Endodermal cell (in vitro differentiated cells): ENCODE data around the gene DICER1. TPM values are rescaled to one million over a fixed set of nuclear protein-coding genes. Genes with fewer than 3 reads are reported as not detected.
A peak's percentile ranks its signal among the peaks of the same experiment; 100 is the strongest.
"Not testable (repeated sequence)": the region's sequence is repeated elsewhere in the genome, so short reads cannot be mapped to it uniquely, and the experiment has no call there.

ENCODE experiments used
- DNase-seq: peaks from one replicate; pipeline ENCODE4 v3.0.0-alpha.2; 2017
- H3K27ac ChIP-seq: 2 replicates; pipeline ENCODE4 v1.5.1; 2013; ENCODE audit warnings: mild to moderate bottlenecking, low read depth, low read length, moderate library complexity
- H3K27me3 ChIP-seq: 2 replicates; pipeline ENCODE4 v1.6.1; 2013; ENCODE audit warnings: mild to moderate bottlenecking, low read length, moderate library complexity; ENCODE audit not compliant: insufficient read depth, control insufficient read depth, poor library complexity, severe bottlenecking
- H3K36me3 ChIP-seq: 2 replicates; pipeline ENCODE4 v1.7.0; 2013; ENCODE audit warnings: mild to moderate bottlenecking, low read length, moderate library complexity; ENCODE audit not compliant: control insufficient read depth, insufficient read depth
- H3K4me1 ChIP-seq: one replicate; pipeline ENCODE4 v1.7.0; 2013; ENCODE audit warnings: low read length; ENCODE audit not compliant: control insufficient read depth, insufficient read depth
- H3K4me3 ChIP-seq: 2 replicates; pipeline ENCODE4 v1.5.1; 2013; ENCODE audit warnings: mild to moderate bottlenecking, low read length, moderate library complexity
- H3K9ac ChIP-seq: 2 replicates; pipeline ENCODE4 v1.6.1; 2013; ENCODE audit warnings: mild to moderate bottlenecking, low read length, moderate library complexity; ENCODE audit not compliant: poor library complexity, severe bottlenecking; ENCODE audit errors: extremely low read depth
- H3K9me3 ChIP-seq: 2 replicates; pipeline ENCODE4 v1.6.1; 2013; ENCODE audit warnings: mild to moderate bottlenecking, low read length, moderate library complexity; ENCODE audit not compliant: control insufficient read depth
- H3K27ac Mint-ChIP-seq: 2 replicates; pipeline ENCODE4 v1.8.0; 2020; ENCODE audit warnings: mixed read lengths
- H3K27me3 Mint-ChIP-seq: 2 replicates; pipeline ENCODE4 v1.8.0; 2021; ENCODE audit warnings: mild to moderate bottlenecking, mixed read lengths; ENCODE audit not compliant: insufficient read depth
- H3K36me3 Mint-ChIP-seq: 2 replicates; pipeline ENCODE4 v1.8.0; 2020; ENCODE audit warnings: low read depth, mixed read lengths
- H3K4me1 Mint-ChIP-seq: 2 replicates; pipeline ENCODE4 v1.8.0; 2020; ENCODE audit warnings: mixed read lengths
- H3K4me3 Mint-ChIP-seq: 2 replicates; pipeline ENCODE4 v1.8.0; 2020; ENCODE audit warnings: mild to moderate bottlenecking, moderate library complexity, mixed read lengths
- H3K9me3 Mint-ChIP-seq: 2 replicates; pipeline ENCODE4 v1.8.0; 2020; ENCODE audit warnings: mild to moderate bottlenecking, mixed read lengths
- WGBS, 2 experiments: methylation state at CpG; one replicate each; pipeline versions ENCODE4 v1.1.5 to v1.1.7; 2013; ENCODE audit warnings: missing lambda C conversion rate in 2 of 2, mixed read lengths in 1 of 2; ENCODE audit not compliant: insufficient coverage in 1 of 2, insufficient read length in 1 of 2; 5-methylcytosine and 5-hydroxymethylcytosine counted together
- total RNA-seq, 2 donors: library from RNA; stranded (reverse); fragmentation: NEBNext Ultra II Directional in 1 of 2; extraction: Animal tissue kit (Norgen Biotek cat#: 25700) in 1 of 2; gene quantifications; 2 replicates in 1 of 2; 3 replicates in 1 of 2; pipeline ENCODE4 v1.2.1, GENCODE V29; 2021
- TF ChIP-seq, protein P1 (sequence below): fragments of 200-600 bp; sonication (generic); conservative IDR thresholded peaks from 2 replicates; pipeline ENCODE4 v1.5.0; 2021; ENCODE audit warnings: antibody characterized with exemption, mild to moderate bottlenecking

Gene DICER1
- total RNA-seq, 2 donors from 2014 or later, result 66.1 to 69.2 TPM

DNA sequence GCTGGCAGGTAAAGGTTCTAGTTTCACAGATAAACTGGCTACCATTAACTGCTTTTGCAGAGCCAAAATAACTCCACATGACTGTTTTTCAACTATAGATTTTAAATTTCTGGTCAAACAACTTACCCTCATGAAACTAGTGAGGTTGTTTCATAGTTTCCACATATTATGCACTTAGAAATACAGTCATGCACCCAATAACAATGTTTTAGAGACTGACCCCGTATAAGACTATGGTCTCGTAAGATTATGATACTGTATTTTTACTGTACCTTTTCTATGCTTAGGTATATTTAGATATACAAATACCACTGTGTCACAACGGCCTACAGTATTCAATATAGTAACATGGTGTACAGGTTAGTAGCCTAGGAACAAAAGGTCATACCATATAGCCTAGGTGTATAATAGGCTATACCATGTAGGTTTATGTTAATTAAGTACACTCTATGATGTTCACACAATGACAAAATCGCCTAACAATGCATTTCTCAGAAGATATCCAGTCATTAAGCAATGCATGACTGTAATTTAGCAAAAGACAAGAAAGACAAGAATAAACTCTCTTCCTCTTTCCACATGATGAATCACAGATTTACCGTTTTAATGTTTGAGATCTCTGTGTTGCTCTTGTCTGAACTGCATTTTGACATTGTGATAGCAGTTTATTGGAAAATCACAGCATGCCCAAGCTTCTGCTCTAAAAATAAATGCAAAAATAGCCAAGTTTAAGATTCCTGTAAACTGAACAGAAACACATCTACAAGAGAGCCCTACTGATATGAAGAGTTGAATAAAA lies 17.1 kb downstream of the DICER1 start:
- H3K4me3 Mint-ChIP-seq, result no peak overlapping the region
- TF ChIP-seq, protein P1, sequence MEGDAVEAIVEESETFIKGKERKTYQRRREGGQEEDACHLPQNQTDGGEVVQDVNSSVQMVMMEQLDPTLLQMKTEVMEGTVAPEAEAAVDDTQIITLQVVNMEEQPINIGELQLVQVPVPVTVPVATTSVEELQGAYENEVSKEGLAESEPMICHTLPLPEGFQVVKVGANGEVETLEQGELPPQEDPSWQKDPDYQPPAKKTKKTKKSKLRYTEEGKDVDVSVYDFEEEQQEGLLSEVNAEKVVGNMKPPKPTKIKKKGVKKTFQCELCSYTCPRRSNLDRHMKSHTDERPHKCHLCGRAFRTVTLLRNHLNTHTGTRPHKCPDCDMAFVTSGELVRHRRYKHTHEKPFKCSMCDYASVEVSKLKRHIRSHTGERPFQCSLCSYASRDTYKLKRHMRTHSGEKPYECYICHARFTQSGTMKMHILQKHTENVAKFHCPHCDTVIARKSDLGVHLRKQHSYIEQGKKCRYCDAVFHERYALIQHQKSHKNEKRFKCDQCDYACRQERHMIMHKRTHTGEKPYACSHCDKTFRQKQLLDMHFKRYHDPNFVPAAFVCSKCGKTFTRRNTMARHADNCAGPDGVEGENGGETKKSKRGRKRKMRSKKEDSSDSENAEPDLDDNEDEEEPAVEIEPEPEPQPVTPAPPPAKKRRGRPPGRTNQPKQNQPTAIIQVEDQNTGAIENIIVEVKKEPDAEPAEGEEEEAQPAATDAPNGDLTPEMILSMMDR, result no peak
- H3K27ac Mint-ChIP-seq, result peak overlapping the region; percentile 4
- Histone ChIP-seq H3K9ac (no peak overlapping the region), H3K36me3 (peaks cover 16% of the 10 kb centered on the region), H3K9me3 (peaks cover 10% of the 10 kb centered on the region), H3K27me3 (no peaks in the 10 kb centered on the region), H3K4me3 (no peak overlapping the region), H3K27ac (no peak overlapping the region), H3K4me1 (peaks cover 3% of the 10 kb centered on the region)
- peaks cover 9% of the 10 kb centered on the region for H3K9me3 Mint-ChIP-seq
- WGBS, 2 experiments, result 94 to 95% methylated on average over 4 to 5 of the region's 5 CpGs
- H3K4me1 Mint-ChIP-seq, result peaks cover 49% of the 10 kb centered on the region
- H3K36me3 Mint-ChIP-seq, result peaks cover 10% of the 10 kb centered on the region
- H3K27me3 Mint-ChIP-seq, result no peaks in the 10 kb centered on the region
- DNase-seq, result no peak

DNA sequence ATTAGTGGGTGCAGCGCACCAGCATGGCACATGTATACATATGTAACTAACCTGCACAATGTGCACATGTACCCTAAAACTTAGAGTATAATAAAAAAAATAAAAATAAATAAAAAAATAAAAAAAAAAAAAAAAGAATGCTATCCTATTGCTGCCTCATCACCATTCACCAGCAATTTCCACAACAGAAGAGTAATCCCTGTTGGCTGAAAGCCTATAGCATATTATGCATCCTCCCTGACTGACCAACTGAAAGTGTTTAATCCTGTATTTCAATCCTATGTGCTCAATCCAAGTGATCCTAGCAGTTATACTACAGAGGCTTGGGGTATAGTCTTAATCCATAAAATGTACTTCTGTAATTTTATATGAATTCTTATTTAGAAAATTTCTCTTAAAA lies 18.5 kb downstream of the DICER1 start:
- Mint-ChIP-seq H3K4me1 (peaks cover 49% of the 10 kb centered on the region), H3K27me3 (no peaks in the 10 kb centered on the region), H3K36me3 (peaks cover 4% of the 10 kb centered on the region), H3K4me3 (peak overlapping the region; percentile 10), H3K27ac (no peak overlapping the region), H3K9me3 (no peaks in the 10 kb centered on the region)
- Histone ChIP-seq H3K27ac (no peak overlapping the region), H3K4me1 (peaks cover 3% of the 10 kb centered on the region), H3K9ac (no peak overlapping the region), H3K4me3 (no peak overlapping the region), H3K27me3 (no peaks in the 10 kb centered on the region), H3K9me3 (no peaks in the 10 kb centered on the region), H3K36me3 (peaks cover 22% of the 10 kb centered on the region)
- DNase-seq, result no peak
- TF ChIP-seq, protein P1, result no peak
- no CpG with 5 or more reads among the region's 1 CpG for WGBS, 2 experiments

DNA sequence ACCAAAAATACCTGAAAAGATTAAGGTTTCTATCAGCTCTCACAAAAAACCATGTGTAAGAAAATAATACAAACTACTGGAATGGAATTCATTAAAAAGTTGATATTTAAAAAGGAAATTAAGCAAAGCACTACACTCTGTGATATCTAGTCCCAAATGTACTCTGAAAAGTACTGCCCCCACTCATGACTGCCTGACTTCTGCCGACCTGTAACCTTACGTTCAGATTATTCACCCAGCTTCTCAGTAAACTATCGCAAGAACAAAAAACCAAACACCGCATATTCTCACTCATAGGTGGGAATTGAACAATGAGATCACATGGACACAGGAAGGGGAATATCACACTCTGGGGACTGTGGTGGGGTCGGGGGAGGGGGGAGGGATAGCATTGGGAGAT lies 18.9 kb downstream of the DICER1 start:
- H3K9me3 ChIP-seq, H3K4me1 ChIP-seq, DNase-seq, H3K27me3 Mint-ChIP-seq, H3K27ac ChIP-seq, H3K9me3 Mint-ChIP-seq, H3K4me3 ChIP-seq, H3K9ac ChIP-seq, H3K27me3 ChIP-seq, H3K36me3 Mint-ChIP-seq: not testable (repeated sequence)
- Mint-ChIP-seq H3K4me3 (peak overlapping the region; percentile 10), H3K4me1 (peaks cover 47% of the 10 kb centered on the region), H3K27ac (peak overlapping the region; percentile 69)
- 64% methylated on average over 3 of the region's 5 CpGs; no CpG with 5 or more reads in 1 of the 2 experiments for WGBS, 2 experiments
- H3K36me3 ChIP-seq, result peaks cover 24% of the 10 kb centered on the region
